ENCODE measurements around the gene EVI2B. TPM values are rescaled to one million over a fixed set of nuclear protein-coding genes. Genes with fewer than 3 reads are reported as not detected.

Gene EVI2B
- total RNA-seq, 1 donor from 2014 or later: 11.0 TPM

DNA sequence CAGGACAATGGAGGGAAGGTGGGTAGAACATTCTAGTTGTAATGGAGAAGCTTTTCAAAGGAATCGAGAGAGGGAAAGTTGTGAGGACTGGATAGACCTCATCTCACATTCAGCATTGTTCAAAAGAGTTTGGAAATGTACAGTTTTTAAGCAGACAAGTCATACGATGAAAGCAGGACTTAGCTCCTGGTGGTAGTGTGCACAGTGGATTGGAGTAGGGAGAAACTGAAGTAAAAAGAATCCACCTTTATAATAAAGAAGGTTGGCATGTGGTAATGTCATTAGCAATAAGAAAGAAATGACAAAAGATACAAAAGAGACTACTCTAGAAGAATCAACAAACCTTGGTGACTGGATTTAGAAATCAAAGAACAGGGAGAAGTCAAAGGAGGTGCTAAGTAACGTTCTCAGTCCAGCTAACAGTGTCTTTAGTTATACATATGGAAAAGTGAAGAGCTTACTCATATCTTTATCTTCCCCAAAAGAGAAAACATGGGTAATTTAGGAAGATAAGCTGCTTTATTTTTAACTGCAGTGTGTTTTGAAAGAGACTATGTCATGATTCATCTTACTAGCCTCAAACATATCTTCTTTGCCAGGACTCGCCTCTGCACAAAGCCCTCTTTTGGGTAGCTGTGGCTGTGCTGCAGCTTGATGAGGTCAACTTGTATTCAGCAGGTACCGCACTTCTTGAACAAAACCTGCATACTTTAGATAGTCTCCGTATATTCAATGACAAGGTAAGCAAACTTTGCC is 26.2 kb upstream of the EVI2B start:
- TF ChIP-seq POLR2AphosphoS5 (IDR thresholded peaks at IDR 0.05; ENCODE audit: insufficient read depth in 1 of 2, low read depth in 1 of 2) (no peak), POLR2A (IDR thresholded peaks at IDR 0.05) (no peak), CTCF (IDR thresholded peaks at IDR 0.05) (no peak)
- Histone ChIP-seq H3K4me3 (no peak overlapping the region), H3K9me3 (no peaks in the 10 kb centered on the region), H3K27ac (no peak overlapping the region), H3K27me3 (no peaks in the 10 kb centered on the region), H3K36me3 (peaks cover 0 to 23% of the 10 kb centered on the region in 2 donors), H3K4me1 (no peaks in the 10 kb centered on the region)
- no peak for DNase-seq (ENCODE audit: extremely low spot score in 2 of 2)
- intact Hi-C loops (cut with DNase I): no loop called here

DNA sequence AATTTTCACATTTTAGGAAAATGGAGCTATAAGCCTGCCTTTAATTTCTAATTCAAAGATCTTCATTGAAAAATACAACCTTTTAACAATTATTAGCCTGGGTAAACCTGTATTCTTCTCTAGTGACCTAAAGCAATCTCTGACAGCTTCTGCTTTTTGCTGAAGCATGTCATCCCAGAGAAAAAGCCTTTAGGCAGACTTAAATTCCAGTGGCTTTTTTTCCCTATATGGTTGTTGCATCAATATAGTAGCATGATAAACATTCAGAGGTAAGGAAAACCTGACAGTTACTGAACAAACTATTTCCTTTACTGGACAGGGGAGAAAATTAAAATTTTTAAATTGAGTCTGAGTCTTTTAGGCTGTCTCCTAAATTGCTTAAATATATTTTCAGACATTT is 15.4 kb upstream of the EVI2B start:
- no peak for DNase-seq (ENCODE audit: extremely low spot score in 2 of 2)
- no peaks in the 10 kb centered on the region for H3K9me3 ChIP-seq
- peaks cover 0 to 25% of the 10 kb centered on the region in 2 donors for H3K36me3 ChIP-seq
- TF ChIP-seq CTCF (IDR thresholded peaks at IDR 0.05) (no peak), POLR2AphosphoS5 (IDR thresholded peaks at IDR 0.05; ENCODE audit: insufficient read depth in 1 of 2, low read depth in 1 of 2) (no peak), POLR2A (IDR thresholded peaks at IDR 0.05) (no peak)
- H3K4me3 ChIP-seq: no peak overlapping the region
- H3K27ac ChIP-seq: no peak overlapping the region
- no peaks in the 10 kb centered on the region for H3K4me1 ChIP-seq
- no peaks in the 10 kb centered on the region for H3K27me3 ChIP-seq
- intact Hi-C loops (cut with DNase I): no loop called here

DNA sequence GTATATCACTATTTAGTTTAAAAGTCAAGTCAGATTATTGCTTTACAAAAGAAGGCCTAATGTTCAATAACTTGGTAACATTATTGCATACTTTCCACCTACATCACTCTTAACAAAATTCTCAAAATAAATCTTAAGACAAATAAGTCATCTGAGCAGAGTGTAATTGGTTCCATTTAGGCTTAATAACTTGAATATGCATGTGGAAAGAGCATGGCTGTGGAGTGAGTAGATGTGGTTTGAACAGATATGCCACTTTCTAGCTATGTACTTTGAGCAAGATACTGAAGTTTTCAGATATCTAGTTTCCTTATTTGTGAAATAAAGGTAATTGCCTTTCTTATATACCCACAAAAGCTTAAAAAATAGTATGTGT is 14.3 kb upstream of the EVI2B start:
- DNase-seq (ENCODE audit: extremely low spot score in 2 of 2): no peak
- Histone ChIP-seq H3K27me3 (no peaks in the 10 kb centered on the region), H3K4me1 (no peaks in the 10 kb centered on the region), H3K36me3 (peaks cover 0 to 25% of the 10 kb centered on the region in 2 donors), H3K27ac (no peak overlapping the region), H3K4me3 (no peak overlapping the region), H3K9me3 (no peaks in the 10 kb centered on the region)
- TF ChIP-seq POLR2A (IDR thresholded peaks at IDR 0.05): no peak
- no peak for TF ChIP-seq CTCF (IDR thresholded peaks at IDR 0.05)
- TF ChIP-seq POLR2AphosphoS5 (IDR thresholded peaks at IDR 0.05; ENCODE audit: insufficient read depth in 1 of 2, low read depth in 1 of 2): no peak
- intact Hi-C loops (cut with DNase I): no loop called here

- Histone ChIP-seq H3K27me3 (no peaks in the 10 kb centered on the region), H3K4me1 (no peaks in the 10 kb centered on the region), H3K27ac (no peak overlapping the region), H3K9me3 (no peaks in the 10 kb centered on the region), H3K36me3 (peaks cover 0 to 25% of the 10 kb centered on the region in 2 donors), H3K4me3 (no peak overlapping the region)
- no peak for DNase-seq (ENCODE audit: extremely low spot score in 2 of 2)
- intact Hi-C loops (cut with DNase I): no loop called here
- TF ChIP-seq CTCF (IDR thresholded peaks at IDR 0.05): no peak
- TF ChIP-seq POLR2AphosphoS5 (IDR thresholded peaks at IDR 0.05; ENCODE audit: insufficient read depth in 1 of 2, low read depth in 1 of 2): no peak
- no peak for TF ChIP-seq POLR2A (IDR thresholded peaks at IDR 0.05)
These were observed 13.8 kb upstream of the EVI2B start for GRCh38 chr17:31327534-31328159.

GRCh38 chr17:31323551-31323950 is 9.7 kb upstream of the EVI2B start:
- TF ChIP-seq CTCF (IDR thresholded peaks at IDR 0.05): no peak
- TF ChIP-seq POLR2AphosphoS5 (IDR thresholded peaks at IDR 0.05; ENCODE audit: insufficient read depth in 1 of 2, low read depth in 1 of 2): no peak
- TF ChIP-seq POLR2A (IDR thresholded peaks at IDR 0.05): no peak
- Histone ChIP-seq H3K4me1 (no peaks in the 10 kb centered on the region), H3K36me3 (peaks cover 0 to 25% of the 10 kb centered on the region in 2 donors), H3K27ac (no peak overlapping the region), H3K4me3 (no peak overlapping the region), H3K9me3 (no peaks in the 10 kb centered on the region), H3K27me3 (no peaks in the 10 kb centered on the region)
- intact Hi-C loops (cut with DNase I): no loop called here
- DNase-seq (ENCODE audit: extremely low spot score in 2 of 2): no peak

All from vagina (tissue), 2 donors.